EH (cell line): ENCODE data around the gene MPL.
"Not testable (repeated sequence)": the region's sequence is repeated elsewhere in the genome, so short reads cannot be mapped to it uniquely, and the experiment has no call there.

Source experiments
- DNase-seq: peaks from one replicate; pipeline ENCODE4 v3.0.0-alpha.2; 2015; ENCODE audit warnings: low read depth

Gene MPL

DNA sequence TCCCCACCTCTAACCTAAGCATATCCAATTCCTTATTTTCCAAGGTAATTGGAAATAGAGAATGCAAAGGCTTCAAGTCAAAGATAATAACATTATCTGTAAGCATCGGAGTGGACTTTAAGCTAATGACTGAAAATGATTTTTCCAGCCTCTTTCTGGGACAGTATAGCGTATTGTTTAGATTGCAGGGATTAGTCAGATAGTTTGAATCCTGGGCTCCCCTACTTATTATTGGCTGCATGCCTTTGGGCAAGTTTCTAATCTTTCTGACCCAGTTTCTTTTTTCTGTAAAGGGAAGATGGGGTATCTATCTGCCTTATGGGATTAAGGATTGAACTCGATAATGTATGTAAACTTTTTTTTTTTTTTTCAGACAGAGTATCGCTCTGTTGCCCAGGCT lies 19.6 kb downstream of the MPL start:
- no peak for DNase-seq

DNA sequence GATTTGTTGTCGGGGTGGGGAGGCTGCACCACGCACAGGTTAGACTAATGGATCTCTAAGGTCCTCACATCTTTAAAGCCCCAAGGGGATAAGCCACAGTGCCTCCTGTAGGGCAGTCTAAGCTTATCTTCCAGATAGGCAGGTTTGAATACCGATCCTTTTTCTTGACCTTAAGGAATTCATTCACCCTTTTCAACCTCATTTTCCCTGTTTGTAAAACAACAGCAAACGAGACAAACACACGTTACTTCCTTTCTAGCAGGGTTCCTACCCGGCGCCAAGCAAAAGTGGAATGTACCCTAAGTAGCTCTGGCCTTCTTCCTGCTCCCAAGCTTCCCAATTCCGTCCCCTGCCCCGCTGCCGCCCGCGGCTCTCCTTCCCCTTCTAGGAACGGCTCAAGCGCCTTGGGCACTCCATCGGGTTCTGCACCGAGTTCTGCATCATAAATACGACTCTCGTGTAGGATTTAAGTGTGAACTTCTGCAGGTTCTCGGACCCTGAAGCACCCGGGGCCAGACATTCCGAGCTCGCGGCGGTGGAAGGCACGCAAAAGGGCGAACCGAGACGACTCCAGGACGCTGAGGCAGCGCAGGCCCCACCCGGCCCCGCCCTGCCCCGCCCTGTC lies 20.6 kb downstream of the MPL start:
- DNase-seq: peak; percentile 58

DNA sequence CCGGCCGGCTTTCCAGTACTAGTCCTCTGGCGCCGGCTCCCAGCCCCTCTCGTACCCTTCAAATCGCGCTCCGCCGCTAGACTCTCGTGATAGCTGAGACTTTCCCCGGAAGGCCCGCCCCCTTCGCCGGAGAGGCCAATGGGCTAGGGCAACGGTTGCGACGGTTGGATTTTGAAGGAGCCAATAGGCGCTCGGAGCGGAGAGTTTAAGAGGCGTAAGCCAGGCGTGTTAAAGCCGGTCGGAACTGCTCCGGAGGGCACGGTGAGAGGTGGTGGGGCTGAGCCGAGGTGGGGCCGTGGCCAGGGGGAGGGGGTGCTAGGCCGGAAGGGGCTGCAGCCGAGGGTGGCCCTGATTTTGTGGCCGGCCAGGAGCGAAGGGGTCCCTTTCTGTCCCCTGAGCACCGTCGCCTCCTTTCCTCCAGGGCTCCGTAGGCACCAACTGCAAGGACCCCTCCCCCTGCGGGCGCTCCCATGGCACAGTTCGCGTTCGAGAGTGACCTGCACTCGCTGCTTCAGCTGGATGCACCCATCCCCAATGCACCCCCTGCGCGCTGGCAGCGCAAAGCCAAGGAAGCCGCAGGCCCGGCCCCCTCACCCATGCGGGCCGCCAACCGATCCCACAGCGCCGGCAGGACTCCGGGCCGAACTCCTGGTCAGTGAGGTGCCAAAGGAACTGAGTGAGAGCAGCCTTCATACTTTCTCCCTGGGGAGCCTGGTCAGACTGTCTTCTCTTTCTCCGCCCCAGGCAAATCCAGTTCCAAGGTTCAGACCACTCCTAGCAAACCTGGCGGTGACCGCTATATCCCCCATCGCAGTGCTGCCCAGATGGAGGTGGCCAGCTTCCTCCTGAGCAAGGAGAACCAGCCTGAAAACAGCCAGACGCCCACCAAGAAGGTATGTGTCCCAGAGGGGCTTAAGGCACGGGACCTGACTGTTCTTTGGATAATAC lies 21.4 kb downstream of the MPL start, which contains the start of gene CDC20:
Gene CDC20, plus strand, starts transcription at position 236 of the 948 bp plus-strand sequence. Its CDS starts 235 bp downstream, at position 471.
- peak; percentile 97 for DNase-seq

DNA sequence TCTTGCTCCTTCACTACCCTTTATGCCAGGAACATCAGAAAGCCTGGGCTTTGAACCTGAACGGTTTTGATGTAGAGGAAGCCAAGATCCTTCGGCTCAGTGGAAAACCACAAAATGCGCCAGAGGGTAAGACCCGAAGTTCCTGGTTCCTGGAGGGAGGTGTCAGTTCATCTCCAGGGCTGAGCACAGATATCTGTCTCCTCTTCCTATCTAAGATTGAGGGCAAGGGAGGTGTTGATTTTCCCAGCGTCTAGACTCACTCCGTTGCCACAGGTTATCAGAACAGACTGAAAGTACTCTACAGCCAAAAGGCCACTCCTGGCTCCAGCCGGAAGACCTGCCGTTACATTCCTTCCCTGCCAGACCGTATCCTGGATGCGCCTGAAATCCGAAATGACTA lies 22.1 kb downstream of the MPL start:
- peak; percentile 44 for DNase-seq

DNA sequence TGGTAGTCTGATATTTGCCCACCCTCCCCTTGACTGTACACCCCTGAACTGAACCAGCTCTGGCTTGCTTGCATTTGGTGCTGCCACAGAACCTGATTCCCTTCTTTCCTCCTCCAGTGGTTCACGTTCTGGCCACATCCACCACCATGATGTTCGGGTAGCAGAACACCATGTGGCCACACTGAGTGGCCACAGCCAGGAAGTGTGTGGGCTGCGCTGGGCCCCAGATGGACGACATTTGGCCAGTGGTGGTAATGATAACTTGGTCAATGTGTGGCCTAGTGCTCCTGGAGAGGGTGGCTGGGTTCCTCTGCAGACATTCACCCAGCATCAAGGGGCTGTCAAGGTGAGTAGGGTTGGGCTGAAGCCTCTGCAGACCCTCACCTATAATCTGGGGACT lies 23.0 kb downstream of the MPL start:
- DNase-seq: no peak

DNA sequence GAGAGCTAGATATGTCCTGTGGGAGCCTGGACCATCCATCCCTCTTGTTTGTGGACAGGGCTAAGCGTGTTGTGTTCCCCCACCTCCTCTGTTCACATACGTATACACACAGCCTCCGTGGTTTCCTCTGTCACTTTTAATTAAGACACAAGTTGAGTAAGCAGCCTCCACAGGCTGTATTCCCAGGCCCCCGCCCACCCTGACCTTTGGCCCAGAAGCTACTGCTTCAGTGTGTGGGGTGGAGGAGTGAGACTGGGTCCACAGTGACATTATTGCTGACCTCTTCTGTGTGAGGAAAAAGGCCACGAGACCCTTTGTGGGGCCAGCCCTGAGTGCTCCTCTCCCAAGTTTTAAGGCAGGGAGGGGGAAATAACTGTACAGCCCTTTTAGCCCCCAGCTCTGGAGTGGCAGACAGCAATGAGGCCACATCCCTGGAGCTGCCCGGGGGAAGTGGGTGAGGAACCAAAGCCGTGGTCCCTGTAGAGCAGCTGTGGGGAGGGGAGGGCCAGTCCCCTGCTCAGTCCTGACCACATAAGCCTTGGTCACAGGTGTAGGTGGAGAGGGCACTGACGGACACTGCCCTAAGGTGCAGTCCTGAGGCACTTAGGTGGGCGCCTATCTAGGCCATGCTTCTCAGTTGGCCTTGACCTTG lies 25.8 kb downstream of the MPL start:
- DNase-seq: peak; percentile 48

DNA sequence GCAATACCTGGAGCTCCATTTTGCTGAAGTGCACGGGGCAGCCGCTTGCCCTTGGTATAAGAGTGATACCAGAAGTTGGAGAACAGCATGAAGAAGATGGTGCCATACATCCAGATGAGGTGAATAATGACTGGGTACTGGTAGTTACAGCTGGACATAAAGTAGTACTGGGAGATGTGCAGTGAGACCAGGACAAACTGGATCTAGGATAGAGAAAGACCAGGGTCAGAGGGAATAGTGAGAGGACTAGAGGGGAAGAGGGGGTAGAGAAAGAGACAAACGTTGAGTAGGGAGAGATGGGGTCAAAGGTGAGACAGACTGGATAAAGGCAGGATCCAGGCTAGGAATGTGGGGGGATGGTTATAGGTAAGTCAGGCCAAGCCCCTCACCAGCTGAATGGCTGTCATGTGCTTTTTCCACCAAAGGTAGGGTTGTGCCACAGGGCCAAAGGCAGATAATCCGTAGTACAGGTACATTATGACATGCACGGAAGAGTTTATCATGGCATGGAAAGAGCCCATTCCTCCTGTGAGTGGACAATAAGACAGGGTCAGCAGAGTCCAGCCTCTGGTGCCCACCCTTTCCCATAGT lies 26.4 kb downstream of the MPL start:
- DNase-seq: no peak

DNA sequence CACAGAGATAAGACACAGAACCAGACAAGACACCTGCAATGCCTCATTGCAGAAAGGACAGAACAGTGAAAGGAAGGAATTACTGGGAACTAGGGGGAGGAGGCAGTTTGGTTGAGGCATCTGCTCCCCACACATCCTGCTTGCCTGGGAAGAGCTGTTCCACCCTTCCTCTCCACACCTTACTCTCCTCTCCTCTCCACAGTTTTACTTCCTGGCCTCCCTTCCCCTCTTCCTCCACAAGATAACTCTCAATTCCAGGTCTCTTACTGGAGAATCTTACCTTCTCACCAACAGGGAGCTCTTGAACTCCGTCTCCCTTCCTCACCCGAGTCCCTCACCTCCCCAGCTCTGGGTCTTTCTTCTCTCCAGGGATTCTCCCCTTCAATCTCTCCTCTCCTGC lies 28.1 kb downstream of the MPL start:
- no peak for DNase-seq

DNA sequence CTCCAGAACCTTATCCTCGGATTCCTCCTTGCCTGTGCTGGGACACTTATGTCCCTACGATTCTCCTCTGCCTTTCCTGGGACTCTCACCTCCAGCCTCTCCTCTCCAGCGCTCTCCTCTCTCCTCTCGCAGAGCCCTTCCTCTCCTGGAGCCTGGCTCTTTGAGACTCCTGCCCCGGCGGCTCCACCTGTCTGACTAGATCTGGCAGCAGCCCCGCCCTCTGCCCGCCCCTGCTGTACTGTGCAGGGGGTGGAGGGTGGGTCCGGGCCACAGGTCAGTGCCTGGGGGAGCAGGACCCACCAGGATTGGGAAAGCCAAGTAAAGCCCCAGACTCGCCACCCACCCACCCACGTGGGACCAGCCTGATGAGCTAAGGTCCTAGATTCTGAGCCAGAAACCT lies 28.6 kb downstream of the MPL start:
- no peak for DNase-seq

DNA sequence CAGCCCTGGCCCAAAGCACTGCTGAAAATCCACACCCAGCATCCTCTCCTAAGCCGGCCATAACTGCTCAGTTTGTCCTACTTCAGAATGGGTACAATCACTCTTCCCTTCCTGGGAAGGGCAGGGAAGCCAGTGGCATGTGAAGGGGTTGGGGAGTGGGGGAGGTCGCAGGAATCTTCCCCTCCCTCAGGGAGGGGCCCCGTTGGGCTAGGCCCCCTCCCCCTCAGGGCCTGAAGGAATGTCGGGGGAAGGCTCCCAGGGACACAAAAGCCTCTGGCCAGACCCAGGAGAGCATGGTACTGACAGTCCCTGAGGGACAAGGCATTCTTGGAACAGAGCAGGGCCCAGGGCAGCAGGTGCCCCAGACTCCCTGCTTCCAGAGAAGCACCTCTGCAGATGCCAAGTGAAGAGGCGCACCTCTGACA lies 29.0 kb downstream of the MPL start:
- peak; percentile 56 for DNase-seq

DNA sequence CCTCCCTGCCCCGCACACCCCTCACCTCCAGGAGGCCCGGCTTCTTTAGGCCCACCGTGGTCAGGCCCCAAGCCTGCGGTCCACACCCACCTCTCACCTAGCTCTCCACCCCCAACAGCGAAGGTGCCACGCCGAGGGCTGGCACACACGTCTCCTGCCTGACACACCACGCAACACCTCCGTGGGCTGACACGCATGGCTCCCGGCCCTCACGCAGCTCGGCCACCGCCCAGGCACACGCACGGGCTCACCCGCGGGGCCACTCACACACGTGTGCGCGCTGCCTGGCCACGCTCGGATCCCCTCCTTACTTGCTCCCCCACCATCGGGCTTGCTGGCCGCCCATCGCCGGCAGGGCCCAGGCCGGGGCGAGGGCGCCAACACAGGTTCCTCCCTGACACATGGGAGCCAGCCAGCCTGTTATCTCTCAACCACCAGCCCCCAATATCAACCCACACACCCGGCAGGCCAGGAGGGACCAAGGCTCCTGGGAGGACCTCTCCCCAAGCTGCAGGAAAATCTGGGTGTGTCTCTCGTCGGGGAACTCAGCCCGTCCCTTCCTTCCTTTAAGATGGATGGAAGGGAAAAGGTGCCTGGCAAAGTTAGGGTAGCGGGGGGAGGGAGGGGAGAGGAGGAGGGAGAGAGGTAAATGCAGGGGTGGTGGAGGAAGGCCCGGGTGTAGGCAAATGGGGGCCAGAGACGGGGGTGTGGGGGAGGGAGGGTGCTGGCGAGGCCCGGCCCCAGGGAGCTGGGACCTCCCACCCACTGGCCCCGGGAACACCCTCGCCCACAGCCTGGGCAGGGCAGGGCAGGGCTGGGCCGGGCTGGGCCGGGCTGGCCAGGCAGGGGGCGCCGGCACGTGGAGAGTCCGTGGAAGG lies 29.6 kb downstream of the MPL start:
- no peak for DNase-seq

DNA sequence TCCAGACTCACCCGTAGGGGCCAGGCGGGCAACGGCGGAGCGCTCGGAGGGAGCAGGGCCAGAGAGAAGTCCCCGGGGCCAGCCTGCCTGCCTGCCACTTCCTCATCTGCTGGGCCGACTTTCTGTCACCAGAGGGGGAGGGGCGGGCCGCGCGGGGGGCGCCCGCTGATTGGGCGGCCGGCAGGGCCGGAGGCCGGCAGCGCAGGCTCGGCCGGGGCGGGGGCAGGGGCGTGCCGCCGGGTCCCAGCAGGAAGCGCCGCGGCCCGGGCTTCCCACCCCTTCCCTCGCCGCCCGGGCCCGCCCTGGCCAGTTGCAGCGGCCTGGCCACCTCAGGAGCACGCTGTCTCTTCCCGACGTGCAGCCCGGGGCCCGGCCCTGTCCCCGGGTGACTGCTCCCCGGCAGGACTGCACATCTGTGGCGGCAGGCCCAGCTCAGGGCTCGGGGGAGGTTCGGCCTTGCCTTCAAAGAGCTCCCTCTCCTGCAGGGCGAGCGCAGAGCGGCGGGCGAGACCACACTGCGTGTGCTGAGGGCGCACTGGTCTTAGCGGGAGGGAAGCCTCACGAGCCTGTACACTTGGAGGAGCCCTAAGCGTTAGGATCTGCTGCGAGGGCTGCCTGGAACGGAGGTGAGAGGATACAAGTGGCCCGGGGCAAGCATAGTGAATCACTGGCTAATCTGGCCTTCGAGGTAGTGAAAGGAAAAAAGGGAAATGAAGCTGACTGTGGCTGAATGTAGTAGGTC lies 30.5 kb downstream of the MPL start, which contains the start of gene ELOVL1:
Gene ELOVL1, minus strand, starts transcription at position 108 of the 742 bp plus-strand sequence. CDS start 2,402 bp downstream, outside the sequence.
- peak; percentile 92 for DNase-seq

DNA sequence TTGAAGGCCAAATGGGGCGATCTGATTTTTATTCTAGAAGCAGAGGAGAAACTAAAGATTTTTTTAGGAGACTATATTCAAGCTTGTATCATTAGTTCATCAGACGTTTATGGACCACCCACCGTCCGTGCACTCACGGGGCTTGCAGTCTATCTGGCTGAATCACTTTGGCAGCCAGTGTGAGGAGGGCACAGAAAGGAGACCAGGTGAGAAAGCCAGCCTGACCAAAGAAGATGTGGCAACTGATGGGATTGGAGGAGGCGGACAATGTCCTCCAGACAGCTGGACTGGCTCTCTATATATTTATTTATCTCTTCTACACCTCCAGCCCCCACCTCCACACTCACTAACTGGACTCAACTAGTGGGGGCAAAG lies 31.0 kb downstream of the MPL start:
- DNase-seq: no peak

DNA sequence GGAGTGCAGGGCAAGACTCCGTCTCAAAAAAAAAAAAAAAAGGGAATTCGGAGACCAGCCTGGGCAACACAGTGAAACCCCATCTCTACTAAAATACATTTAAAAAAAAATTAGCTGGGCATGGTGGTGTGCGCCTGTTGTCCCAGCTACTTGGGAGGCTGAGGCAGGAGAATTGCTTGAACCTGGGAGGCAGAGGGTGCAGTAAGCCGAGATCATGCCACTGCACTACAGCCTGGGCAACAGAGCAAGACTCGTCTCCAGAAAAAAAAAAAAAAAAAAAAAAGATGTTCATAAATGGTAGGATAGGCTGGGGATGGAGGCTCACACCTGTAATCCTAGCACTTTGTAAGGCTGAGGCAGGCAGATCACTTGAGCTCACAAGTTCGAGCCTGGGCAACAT lies 32.2 kb downstream of the MPL start:
- DNase-seq: not testable (repeated sequence)

DNA sequence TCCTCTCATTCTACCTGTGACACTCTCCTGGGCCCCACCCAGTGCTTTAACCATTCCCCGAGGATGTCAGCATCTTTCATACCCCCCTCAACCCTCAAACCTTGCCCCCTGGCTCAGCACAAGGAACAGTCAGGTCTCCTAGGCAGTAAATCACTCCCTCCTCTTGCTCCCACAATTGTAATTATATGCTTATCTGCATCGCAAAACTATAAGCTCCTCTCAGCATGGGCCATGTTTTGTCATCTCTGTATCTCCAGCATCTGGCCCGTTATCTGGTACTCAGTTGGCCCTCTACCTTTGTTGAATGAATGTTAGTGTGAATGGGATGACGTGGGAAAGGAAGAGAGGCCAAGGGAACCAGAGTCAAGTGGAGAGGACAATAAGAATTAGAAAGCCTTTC lies 32.9 kb downstream of the MPL start:
- DNase-seq: no peak

DNA sequence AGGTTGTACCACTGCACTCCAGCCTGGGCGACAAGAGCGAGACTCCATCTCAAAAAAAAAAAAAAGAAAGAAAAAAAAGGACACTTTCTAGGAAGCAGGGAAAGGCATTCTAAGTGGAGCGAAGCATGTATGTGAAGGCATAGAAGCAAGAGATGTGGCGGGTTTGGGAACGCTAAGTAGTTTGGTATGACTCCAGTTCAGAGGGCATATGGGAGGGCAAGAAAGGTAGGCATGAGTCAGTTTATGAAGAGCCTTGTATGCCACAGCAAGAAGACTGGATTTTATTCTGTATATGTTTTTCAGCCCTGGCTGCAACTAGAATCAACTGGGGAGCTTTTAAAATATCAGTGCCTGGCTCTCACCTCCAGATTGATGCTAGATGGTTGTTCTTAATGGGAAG lies 34.6 kb downstream of the MPL start:
- peak; percentile 44 for DNase-seq

DNA sequence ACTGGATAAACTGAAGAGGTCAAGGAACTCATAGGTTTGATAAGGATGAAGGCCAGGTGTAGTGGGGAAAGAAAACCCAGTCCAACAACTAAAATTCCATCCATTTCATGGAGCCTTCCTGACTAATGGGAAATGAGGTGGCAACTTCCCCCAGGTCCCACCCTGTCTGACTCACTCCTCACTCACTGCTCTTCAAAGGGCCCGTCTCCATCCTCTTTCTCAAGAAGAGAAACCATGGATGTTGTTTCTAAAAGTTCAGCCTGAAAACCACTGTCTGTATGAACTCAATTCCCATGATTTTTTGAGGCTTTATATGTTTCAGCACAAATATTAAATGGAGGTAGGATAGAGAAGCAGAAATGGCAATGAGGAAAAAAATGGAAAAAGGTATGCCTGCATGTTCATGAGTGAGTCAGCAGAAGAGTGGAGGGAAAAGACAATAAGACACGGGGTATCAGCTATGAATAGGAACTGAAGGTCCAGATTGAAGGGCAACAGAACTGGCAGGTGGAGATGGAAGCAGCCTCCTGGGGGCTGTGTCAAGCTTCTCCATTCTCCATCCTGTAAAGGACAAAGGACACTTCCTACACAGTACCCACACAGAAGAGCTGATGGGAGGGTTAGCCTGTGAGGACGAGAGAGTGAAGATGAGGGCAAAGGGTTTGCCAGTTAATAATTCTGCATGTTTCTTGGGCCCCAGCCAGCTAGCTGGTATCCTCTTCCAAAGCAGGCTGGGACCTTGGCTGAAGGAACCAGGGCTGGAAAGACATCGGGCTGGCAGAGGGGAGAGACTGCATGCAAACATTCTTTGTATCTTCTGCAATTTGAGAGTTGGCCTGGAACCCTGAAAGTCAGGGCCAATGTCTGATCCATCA lies 35.7 kb downstream of the MPL start:
- peak; percentile 81 for DNase-seq

DNA sequence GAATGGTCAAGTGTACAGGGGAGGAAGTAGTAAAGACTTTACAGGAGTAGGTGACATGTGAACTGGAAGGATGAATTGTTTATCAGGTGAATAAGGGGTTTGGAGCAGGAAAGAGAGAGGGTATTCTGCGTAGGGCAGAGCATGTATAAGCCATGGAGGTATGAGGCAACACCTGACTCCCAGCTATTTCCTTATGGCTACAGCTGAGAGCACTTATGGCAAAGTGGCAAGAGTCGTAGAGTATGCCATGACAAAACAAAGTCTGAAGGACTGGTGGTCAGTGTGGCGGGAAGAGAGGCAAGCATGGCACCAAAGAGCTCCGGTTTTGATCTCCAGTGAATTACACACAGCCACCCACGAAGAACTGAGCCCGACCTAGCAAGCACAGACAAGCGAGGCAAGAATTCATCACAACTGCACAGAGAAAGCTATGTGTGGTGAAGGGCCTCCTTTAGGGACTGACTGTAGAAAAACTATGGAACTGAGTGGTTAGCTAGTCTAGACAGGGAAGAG lies 39.2 kb downstream of the MPL start:
- DNase-seq: no peak

DNA sequence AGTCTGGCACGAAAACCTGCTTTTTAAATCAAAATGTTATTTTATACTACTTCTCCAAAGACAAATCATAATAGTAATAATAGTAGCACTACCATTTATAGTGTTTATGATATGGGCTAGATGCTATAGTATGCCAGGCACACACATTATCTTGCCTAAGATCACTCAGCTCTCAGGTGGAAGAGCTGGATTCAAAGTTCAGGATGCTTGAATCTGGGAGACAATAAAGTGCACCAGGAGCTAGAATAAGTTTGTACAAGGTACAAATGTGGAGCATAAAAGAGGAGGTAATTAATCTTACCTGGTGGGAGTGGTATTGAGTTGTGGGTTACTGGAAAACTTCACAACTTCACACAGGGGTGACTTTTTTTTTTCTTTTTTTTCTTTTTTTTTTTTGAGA lies 40.2 kb downstream of the MPL start:
- DNase-seq: no peak
